ENCODE results near the gene HMG20A.

HMG20A gene

GRCh38 chr15:77474310-77474988 lies 53.8 kb downstream of the HMG20A start:
- in situ Hi-C loops (cut with MboI; ENCODE audit: low sequenced_read_pairs), result no loop called here

GRCh38 chr15:77475001-77475400 lies 54.3 kb downstream of the HMG20A start:
- in situ Hi-C loops (cut with MboI; ENCODE audit: low sequenced_read_pairs), result no loop called here

GRCh38 chr15:77475898-77476297 lies 55.2 kb downstream of the HMG20A start:
- in situ Hi-C loops (cut with MboI; ENCODE audit: low sequenced_read_pairs), result no loop called here

GRCh38 chr15:77476995-77477394 lies 56.3 kb downstream of the HMG20A start:
- in situ Hi-C loops (cut with MboI; ENCODE audit: low sequenced_read_pairs), result no loop called here

- in situ Hi-C loops (cut with MboI; ENCODE audit: low sequenced_read_pairs), result no loop called here
These were observed 57.4 kb downstream of the HMG20A start for GRCh38 chr15:77478051-77478450.

GRCh38 chr15:77479015-77479414 lies 58.3 kb downstream of the HMG20A start:
- in situ Hi-C loops (cut with MboI; ENCODE audit: low sequenced_read_pairs), result no loop called here

- in situ Hi-C loops (cut with MboI; ENCODE audit: low sequenced_read_pairs), result no loop called here
These were observed 60.4 kb downstream of the HMG20A start for GRCh38 chr15:77480859-77481633.

GRCh38 chr15:77481670-77482069 lies 61.0 kb downstream of the HMG20A start:
- in situ Hi-C loops (cut with MboI; ENCODE audit: low sequenced_read_pairs), result no loop called here

GRCh38 chr15:77482570-77482969 lies 61.9 kb downstream of the HMG20A start:
- in situ Hi-C loops (cut with MboI; ENCODE audit: low sequenced_read_pairs), result no loop called here

- in situ Hi-C loops (cut with MboI; ENCODE audit: low sequenced_read_pairs), result no loop called here
These were observed 62.9 kb downstream of the HMG20A start for GRCh38 chr15:77483425-77484140.

- in situ Hi-C loops (cut with MboI; ENCODE audit: low sequenced_read_pairs), result no loop called here
These were observed 64.3 kb downstream of the HMG20A start for GRCh38 chr15:77484994-77485393.

GRCh38 chr15:77486542-77487468 lies 66.1 kb downstream of the HMG20A start:
- in situ Hi-C loops (cut with MboI; ENCODE audit: low sequenced_read_pairs), result no loop called here

GRCh38 chr15:77487469-77487842 lies 66.8 kb downstream of the HMG20A start:
- in situ Hi-C loops (cut with MboI; ENCODE audit: low sequenced_read_pairs), result no loop called here

GRCh38 chr15:77487888-77488287 lies 67.2 kb downstream of the HMG20A start:
- in situ Hi-C loops (cut with MboI; ENCODE audit: low sequenced_read_pairs), result no loop called here

GRCh38 chr15:77489647-77490046 lies 69.0 kb downstream of the HMG20A start:
- in situ Hi-C loops (cut with MboI; ENCODE audit: low sequenced_read_pairs), result loop anchor here (10.0 kb wide), 1 partner anchor 375 kb away; no protein-coding TSS in a partner anchor

- in situ Hi-C loops (cut with MboI; ENCODE audit: low sequenced_read_pairs), result loop anchor here (10.0 kb wide), 1 partner anchor 379 kb away; no protein-coding TSS in a partner anchor
These were observed 72.7 kb downstream of the HMG20A start for GRCh38 chr15:77493324-77493907.

GRCh38 chr15:77494073-77494867 lies 73.6 kb downstream of the HMG20A start:
- in situ Hi-C loops (cut with MboI; ENCODE audit: low sequenced_read_pairs), result loop anchor here (10.0 kb wide), 1 partner anchor 379 kb away; no protein-coding TSS in a partner anchor

GRCh38 chr15:77494964-77495363 lies 74.3 kb downstream of the HMG20A start:
- in situ Hi-C loops (cut with MboI; ENCODE audit: low sequenced_read_pairs), result loop anchor here (10.0 kb wide), 1 partner anchor 380 kb away; no protein-coding TSS in a partner anchor
